A549 (cell line): ENCODE measurements around the gene BRINP1.

Source experiments
- CBX2 ChIP-seq: fragments of 200-600 bp; sonication (generic); IDR thresholded peaks from 2 replicates; pipeline ENCODE4 v1.6.1; 2016; ENCODE audit warnings: low read depth, mild to moderate bottlenecking, borderline replicate concordance
- EP300 ChIP-seq, 2 experiments: fragments of >200 bp; sonication (Bioruptor Twin); formaldehyde crosslinking; IDR thresholded peaks; 2 replicates in 1 of 2; 3 replicates in 1 of 2; pipeline ENCODE4 v1.6.1; 2016 to 2017
- KDM5A ChIP-seq: fragments of 200-600 bp; sonication (generic); IDR thresholded peaks from 2 replicates; pipeline ENCODE4 v1.6.1; 2016; ENCODE audit warnings: antibody characterized with exemption, mild to moderate bottlenecking
- MAFK ChIP-seq: fragments of 450-650 bp; IDR thresholded peaks from 2 replicates; pipeline ENCODE4 v1.6.1; 2014; ENCODE audit not compliant: partially characterized antibody
- POLR2A ChIP-seq: IDR thresholded peaks from 2 replicates; pipeline ENCODE4 v1.6.1; 2012; ENCODE audit warnings: mild to moderate bottlenecking, low read length
- RAD21 ChIP-seq, 2 experiments: fragments of >200 bp in 1 of 2; sonication (Bioruptor Twin) in 1 of 2; formaldehyde crosslinking in 1 of 2; IDR thresholded peaks in 1 of 2; conservative IDR thresholded peaks in 1 of 2; 2 replicates in 1 of 2; 3 replicates in 1 of 2; pipeline ENCODE4 v1.6.1; 2012 to 2018; ENCODE audit warnings: inconsistent platforms in 1 of 2
- TF ChIP-seq, protein P1 (sequence below): fragments of >200 bp; sonication (Bioruptor Twin); formaldehyde crosslinking; IDR thresholded peaks from 3 replicates; pipeline ENCODE4 v1.5.1; 2016
- TF ChIP-seq, protein P2 (sequence below): fragments of >200 bp; sonication (Bioruptor Twin); formaldehyde crosslinking; IDR thresholded peaks from 2 replicates; pipeline ENCODE4 v1.6.1; 2016

DNA sequence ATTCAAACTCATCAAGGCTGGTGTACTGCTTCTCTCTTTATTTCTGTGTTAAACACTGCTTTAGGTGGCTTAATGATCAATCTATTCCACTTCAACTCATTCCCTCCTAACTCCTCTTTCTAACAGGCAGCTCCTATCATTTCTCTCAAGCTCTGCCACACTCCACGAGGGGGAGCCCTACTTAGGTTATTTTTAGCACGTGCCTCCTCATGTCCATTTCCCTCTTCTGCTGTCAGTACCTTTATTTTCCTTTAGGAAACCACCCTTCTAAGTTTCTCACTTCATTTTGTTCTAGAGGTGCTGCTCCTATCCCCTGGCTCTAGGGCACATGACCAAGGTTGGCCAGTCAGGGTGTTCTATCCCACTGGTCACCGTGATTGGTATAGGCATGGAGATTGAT, 6.7 kb upstream of the BRINP1 start:
- TF ChIP-seq, protein P1, sequence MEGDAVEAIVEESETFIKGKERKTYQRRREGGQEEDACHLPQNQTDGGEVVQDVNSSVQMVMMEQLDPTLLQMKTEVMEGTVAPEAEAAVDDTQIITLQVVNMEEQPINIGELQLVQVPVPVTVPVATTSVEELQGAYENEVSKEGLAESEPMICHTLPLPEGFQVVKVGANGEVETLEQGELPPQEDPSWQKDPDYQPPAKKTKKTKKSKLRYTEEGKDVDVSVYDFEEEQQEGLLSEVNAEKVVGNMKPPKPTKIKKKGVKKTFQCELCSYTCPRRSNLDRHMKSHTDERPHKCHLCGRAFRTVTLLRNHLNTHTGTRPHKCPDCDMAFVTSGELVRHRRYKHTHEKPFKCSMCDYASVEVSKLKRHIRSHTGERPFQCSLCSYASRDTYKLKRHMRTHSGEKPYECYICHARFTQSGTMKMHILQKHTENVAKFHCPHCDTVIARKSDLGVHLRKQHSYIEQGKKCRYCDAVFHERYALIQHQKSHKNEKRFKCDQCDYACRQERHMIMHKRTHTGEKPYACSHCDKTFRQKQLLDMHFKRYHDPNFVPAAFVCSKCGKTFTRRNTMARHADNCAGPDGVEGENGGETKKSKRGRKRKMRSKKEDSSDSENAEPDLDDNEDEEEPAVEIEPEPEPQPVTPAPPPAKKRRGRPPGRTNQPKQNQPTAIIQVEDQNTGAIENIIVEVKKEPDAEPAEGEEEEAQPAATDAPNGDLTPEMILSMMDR, result 0 out of 3 replicates have a peak, but pooled peaks have one; percentile 21
- TF ChIP-seq MAFK, result no peak
- TF ChIP-seq, protein P2, sequence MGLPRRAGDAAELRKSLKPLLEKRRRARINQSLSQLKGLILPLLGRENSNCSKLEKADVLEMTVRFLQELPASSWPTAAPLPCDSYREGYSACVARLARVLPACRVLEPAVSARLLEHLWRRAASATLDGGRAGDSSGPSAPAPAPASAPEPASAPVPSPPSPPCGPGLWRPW, result no peak
- no peak for TF ChIP-seq KDM5A
- no peak for TF ChIP-seq POLR2A
- no peak for TF ChIP-seq CBX2
- TF ChIP-seq EP300 (IDR thresholded peaks at IDR 0.05), result no peak
- TF ChIP-seq RAD21 (conservative IDR thresholded peaks at IDR 0.05 in 1 of 2, IDR thresholded peaks at IDR 0.05 in 1 of 2), result 0 out of 5 replicates have a peak, but pooled peaks of 1 of the 2 experiments have one; percentile 18
